Fibroblast of lung (primary cell): ENCODE data around the gene ILRUN.

ENCODE experiments used
- EZH2 ChIP-seq: IDR thresholded peaks from 2 replicates; pipeline ENCODE4 v1.5.1; 2012; ENCODE audit warnings: low read length, control low read depth, mild to moderate bottlenecking; ENCODE audit errors: missing control alignments
- TF ChIP-seq, protein P1 (sequence below), 2 donors: IDR thresholded peaks in 1 of 2; conservative IDR thresholded peaks in 1 of 2; 1 replicate in 1 of 2; 2 replicates in 1 of 2; pipeline ENCODE4 v1.5.1; 2011 to 2012; ENCODE audit warnings: low read length in 2 of 2, control low read depth in 1 of 2, inconsistent platforms in 1 of 2, low read depth in 1 of 2, mild to moderate bottlenecking in 1 of 2

DNA sequence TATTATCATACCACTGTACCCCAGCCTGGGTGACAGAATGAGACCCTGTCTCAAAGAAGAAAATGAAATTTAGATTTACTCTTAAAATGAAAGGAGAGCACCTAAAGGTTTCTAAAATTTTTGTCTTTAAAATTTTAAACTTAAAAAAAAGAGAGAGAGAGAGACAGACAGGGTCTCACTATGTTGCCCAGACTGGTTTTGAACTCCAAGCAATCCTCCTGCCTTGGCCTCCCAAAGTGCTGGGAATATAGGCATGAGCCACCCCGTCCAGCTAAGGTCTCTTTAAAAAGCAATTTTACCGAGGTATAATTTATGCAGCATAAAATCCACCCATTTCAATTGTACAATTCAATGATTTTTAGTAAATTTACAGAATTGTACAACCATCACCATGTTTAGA is 33.2 kb downstream of the ILRUN start:
- TF ChIP-seq, protein P1, sequence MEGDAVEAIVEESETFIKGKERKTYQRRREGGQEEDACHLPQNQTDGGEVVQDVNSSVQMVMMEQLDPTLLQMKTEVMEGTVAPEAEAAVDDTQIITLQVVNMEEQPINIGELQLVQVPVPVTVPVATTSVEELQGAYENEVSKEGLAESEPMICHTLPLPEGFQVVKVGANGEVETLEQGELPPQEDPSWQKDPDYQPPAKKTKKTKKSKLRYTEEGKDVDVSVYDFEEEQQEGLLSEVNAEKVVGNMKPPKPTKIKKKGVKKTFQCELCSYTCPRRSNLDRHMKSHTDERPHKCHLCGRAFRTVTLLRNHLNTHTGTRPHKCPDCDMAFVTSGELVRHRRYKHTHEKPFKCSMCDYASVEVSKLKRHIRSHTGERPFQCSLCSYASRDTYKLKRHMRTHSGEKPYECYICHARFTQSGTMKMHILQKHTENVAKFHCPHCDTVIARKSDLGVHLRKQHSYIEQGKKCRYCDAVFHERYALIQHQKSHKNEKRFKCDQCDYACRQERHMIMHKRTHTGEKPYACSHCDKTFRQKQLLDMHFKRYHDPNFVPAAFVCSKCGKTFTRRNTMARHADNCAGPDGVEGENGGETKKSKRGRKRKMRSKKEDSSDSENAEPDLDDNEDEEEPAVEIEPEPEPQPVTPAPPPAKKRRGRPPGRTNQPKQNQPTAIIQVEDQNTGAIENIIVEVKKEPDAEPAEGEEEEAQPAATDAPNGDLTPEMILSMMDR (conservative IDR thresholded peaks at IDR 0.05 in 1 of 2, IDR thresholded peaks at IDR 0.05 in 1 of 2; ENCODE audit: low read depth in 1 of 2, low read length in 2 of 2) = no peak
- no peak for TF ChIP-seq EZH2
